Measurements from ENCODE around the gene TMEM37. TPM values are rescaled to one million over a fixed set of nuclear protein-coding genes. Genes with fewer than 3 reads are reported as not detected.

Gene TMEM37
- total RNA-seq, 1 experiment from 2014 or later = 2.3 TPM

DNA sequence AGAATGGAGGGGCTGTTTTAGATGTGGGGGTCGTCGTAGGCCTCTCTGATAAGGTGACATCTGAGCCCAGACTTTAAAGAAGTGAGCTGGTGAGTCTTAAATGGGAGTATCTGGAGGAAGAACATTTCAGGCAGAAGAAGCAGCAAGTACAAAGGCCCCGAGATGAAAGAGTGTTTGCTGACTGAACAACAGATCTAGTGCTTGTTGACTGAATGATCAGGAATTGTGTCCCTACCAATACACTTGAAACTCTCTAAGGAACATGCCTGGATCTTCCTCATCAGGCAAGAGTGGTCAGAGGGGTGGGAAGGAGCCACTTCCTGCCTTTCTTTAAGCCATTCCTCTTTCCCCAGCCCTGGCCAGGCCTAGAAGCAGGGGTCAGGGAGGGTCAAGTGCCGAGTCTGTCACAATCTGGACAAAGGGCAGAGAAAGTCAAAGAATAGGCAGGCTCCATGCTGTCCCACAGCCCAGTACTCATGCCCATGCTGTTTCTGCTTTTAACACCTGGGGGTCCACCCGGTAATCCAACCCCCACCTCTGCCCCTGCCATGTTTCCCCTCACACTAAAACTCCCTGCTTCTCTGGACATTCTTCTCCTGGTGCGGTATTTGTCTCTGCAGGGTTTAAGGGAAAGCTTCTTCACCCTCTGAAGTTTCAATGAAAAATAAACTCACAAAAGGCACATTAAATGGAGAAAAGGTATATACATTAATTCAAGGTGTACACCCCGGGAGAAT, 3.0 kb upstream of the TMEM37 start:
- Histone ChIP-seq H3K27ac (ENCODE audit: low read depth, low read length) (no peak overlapping the region), H3K4me3 (replicated peaks in 1 of 2; ENCODE audit: low read depth in 1 of 2, low read length in 2 of 2) (no peak overlapping the region), H2AFZ (ENCODE audit: low read depth, low read length, poor library complexity, severe bottlenecking) (no peak overlapping the region), H3K36me3 (ENCODE audit: control insufficient read depth in 1 of 2, insufficient read depth in 2 of 2, low read length in 2 of 2) (no peaks in the 10 kb centered on the region), H3K9ac (ENCODE audit: low read length) (no peak overlapping the region), H3K27me3 (ENCODE audit: insufficient read depth, low read length) (no peaks in the 10 kb centered on the region), H3K9me2 (ENCODE audit: insufficient read depth) (no peaks in the 10 kb centered on the region), H3K9me3 (ENCODE audit: control insufficient read depth in 1 of 2, insufficient read depth in 1 of 2, low read depth in 1 of 2, low read length in 2 of 2) (no peaks in the 10 kb centered on the region), H3K79me2 (ENCODE audit: insufficient read depth, low read length) (no peaks in the 10 kb centered on the region), H3K4me2 (ENCODE audit: low read length) (no peak overlapping the region), H4K20me1 (ENCODE audit: insufficient read depth) (no peaks in the 10 kb centered on the region), H3K4me1 (ENCODE audit: control insufficient read depth in 1 of 2, insufficient read depth in 2 of 2, low read length in 2 of 2) (peaks cover 17 to 33% of the 10 kb centered on the region in 2 experiments; a peak in 3 of 4 replicates)
- ChIA-PET POLR2A (no interaction called here), CTCF (no interaction called here), RAD21 (ENCODE audit: low non-redundant PET in 1 of 2, low total read pairs in 2 of 2, uncharacterized antibody in 2 of 2, unreplicated experiment in 2 of 2) (no interaction called here)
- no TSS peak for BruUV-seq (replicated peaks)
- intact Hi-C loops (cut with micrococcal nuclease) = no loop called here
- no peak for TF ChIP-seq TCF7L2 (IDR thresholded peaks at IDR 0.05; ENCODE audit: borderline replicate concordance, extremely low read depth, insufficient read depth, insufficient read length)
- TF ChIP-seq CBX3 (IDR thresholded peaks at IDR 0.05; ENCODE audit: low read depth) = no peak
- no peak for TF ChIP-seq EGR1 (IDR thresholded peaks at IDR 0.05; ENCODE audit: low read depth)
- no peak for TF ChIP-seq EZH2phosphoT487 (IDR thresholded peaks at IDR 0.05; ENCODE audit: borderline replicate concordance)
- no peak for TF ChIP-seq EZH2 (IDR thresholded peaks at IDR 0.05)
- TF ChIP-seq ZNF274 (IDR thresholded peaks at IDR 0.05; ENCODE audit: low read depth, low read length) = no peak
- TF ChIP-seq, protein P1, sequence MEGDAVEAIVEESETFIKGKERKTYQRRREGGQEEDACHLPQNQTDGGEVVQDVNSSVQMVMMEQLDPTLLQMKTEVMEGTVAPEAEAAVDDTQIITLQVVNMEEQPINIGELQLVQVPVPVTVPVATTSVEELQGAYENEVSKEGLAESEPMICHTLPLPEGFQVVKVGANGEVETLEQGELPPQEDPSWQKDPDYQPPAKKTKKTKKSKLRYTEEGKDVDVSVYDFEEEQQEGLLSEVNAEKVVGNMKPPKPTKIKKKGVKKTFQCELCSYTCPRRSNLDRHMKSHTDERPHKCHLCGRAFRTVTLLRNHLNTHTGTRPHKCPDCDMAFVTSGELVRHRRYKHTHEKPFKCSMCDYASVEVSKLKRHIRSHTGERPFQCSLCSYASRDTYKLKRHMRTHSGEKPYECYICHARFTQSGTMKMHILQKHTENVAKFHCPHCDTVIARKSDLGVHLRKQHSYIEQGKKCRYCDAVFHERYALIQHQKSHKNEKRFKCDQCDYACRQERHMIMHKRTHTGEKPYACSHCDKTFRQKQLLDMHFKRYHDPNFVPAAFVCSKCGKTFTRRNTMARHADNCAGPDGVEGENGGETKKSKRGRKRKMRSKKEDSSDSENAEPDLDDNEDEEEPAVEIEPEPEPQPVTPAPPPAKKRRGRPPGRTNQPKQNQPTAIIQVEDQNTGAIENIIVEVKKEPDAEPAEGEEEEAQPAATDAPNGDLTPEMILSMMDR (IDR thresholded peaks at IDR 0.05 in 2 of 3, conservative IDR thresholded peaks at IDR 0.05 in 1 of 3; ENCODE audit: borderline replicate concordance in 1 of 3, insufficient read depth in 1 of 3, low read depth in 2 of 3, low read length in 2 of 3) = no peak
- no peak for TF ChIP-seq JUND (IDR thresholded peaks at IDR 0.05)
- TF ChIP-seq, protein P2, sequence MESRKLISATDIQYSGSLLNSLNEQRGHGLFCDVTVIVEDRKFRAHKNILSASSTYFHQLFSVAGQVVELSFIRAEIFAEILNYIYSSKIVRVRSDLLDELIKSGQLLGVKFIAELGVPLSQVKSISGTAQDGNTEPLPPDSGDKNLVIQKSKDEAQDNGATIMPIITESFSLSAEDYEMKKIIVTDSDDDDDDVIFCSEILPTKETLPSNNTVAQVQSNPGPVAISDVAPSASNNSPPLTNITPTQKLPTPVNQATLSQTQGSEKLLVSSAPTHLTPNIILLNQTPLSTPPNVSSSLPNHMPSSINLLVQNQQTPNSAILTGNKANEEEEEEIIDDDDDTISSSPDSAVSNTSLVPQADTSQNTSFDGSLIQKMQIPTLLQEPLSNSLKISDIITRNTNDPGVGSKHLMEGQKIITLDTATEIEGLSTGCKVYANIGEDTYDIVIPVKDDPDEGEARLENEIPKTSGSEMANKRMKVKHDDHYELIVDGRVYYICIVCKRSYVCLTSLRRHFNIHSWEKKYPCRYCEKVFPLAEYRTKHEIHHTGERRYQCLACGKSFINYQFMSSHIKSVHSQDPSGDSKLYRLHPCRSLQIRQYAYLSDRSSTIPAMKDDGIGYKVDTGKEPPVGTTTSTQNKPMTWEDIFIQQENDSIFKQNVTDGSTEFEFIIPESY (IDR thresholded peaks at IDR 0.05; ENCODE audit: extremely low read depth, insufficient replicate concordance, low read length) = no peak
- TF ChIP-seq, protein P3, sequence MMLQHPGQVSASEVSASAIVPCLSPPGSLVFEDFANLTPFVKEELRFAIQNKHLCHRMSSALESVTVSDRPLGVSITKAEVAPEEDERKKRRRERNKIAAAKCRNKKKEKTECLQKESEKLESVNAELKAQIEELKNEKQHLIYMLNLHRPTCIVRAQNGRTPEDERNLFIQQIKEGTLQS (IDR thresholded peaks at IDR 0.05) = no peak
- TF ChIP-seq SIN3A (IDR thresholded peaks at IDR 0.05; ENCODE audit: low read depth) = no peak
- no peak for DNase-seq (ENCODE audit: low read depth, low spot score)
- no peak for ATAC-seq

Data from HCT116 (cell line).